Pons (tissue), 1 donor: Measurements from ENCODE around the gene SPOCK1.
A peak's percentile ranks its signal among the peaks of the same experiment; 100 is the strongest.

Experiments
- DNase-seq: peaks from one replicate; pipeline ENCODE4 v3.0.0-alpha.2; 2016; ENCODE audit warnings: low spot score

Gene SPOCK1

GRCh38 chr5:137361280-137361679 lies 137.8 kb downstream of the SPOCK1 start:
- no peak for DNase-seq

DNA sequence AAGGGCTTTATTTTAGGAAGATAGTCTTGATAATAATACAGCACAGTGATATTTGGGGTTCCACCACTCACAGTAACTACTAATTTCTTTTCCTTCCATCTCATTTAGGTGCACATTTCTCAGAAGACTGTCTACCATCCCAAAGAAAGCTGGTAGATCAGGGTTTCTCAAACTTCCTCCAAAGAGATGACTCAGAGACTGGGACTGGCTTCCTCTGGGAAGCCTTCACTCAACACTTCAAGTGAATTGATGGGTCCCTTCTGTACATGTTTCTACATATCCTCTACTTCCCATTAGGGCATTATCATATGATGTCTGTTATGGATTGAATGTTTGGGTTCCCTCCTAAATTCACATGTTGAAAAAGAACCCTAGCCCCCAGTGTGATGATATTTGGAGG lies 138.5 kb downstream of the SPOCK1 start:
- no peak for DNase-seq

- DNase-seq: no peak
These were observed 139.2 kb downstream of the SPOCK1 start for GRCh38 chr5:137359941-137360340.

GRCh38 chr5:137357436-137357835 lies 141.7 kb downstream of the SPOCK1 start:
- no peak for DNase-seq

DNA sequence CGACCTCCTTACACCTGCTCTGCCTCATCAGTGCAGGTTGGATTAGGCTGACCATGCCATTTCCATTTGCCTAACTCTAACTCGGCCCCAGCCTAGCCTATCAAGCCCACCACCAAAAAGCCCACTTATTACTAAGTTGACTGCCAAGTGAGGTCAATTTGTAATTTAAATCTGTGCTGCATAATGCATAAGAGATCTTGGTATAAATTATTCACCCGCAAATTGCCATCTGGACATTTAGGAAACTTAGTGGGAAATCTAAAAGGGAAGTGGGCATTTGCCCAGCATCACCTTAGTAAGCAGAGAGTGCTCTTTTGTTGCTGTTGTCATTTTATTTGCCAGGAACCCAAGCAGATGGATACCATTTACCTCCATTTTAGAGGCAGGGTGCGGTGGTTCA lies 143.0 kb downstream of the SPOCK1 start:
- no peak for DNase-seq

- DNase-seq: no peak
These were observed 143.4 kb downstream of the SPOCK1 start for GRCh38 chr5:137355708-137356107.

DNA sequence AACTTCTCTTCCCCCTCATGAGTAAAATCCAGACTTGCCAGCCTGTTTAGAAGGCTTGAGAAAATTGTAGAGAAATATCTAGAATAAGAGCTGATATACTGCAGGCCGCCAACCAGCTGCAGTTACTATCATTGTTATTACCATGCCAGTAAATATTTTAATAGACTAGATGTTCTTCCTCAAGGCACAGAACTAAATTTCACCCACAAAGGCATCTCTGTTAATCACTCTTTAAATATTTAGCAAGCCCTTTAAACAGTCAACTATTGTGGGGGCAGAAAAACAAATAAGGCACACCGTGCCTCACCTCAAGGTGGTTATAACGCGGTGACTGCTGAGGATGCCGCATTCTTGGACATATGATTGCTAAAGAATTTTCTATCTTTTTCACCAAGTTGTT lies 147.0 kb downstream of the SPOCK1 start:
- no peak for DNase-seq

GRCh38 chr5:137350791-137351190 lies 148.3 kb downstream of the SPOCK1 start:
- no peak for DNase-seq

DNA sequence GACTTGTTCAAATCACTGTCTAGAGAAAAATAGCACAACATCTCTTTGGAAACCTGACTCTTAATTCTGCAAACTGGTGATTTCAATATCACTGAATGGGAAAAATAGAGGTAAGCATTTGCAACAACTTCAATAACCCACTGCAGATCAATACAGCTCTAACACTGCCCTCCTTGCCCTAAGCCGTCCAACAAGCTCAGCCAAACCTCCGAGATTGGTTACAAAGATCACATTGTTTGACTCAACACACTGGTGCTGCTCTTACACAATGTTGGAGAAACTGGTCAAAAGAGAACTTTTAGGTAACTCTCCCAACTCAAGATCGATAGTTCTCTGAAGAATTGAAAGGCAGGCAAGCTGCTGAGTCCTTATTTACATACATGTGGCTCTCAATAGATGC lies 150.4 kb downstream of the SPOCK1 start:
- peak; percentile 86 for DNase-seq

GRCh38 chr5:137347865-137348264 lies 151.3 kb downstream of the SPOCK1 start:
- no peak for DNase-seq

DNA sequence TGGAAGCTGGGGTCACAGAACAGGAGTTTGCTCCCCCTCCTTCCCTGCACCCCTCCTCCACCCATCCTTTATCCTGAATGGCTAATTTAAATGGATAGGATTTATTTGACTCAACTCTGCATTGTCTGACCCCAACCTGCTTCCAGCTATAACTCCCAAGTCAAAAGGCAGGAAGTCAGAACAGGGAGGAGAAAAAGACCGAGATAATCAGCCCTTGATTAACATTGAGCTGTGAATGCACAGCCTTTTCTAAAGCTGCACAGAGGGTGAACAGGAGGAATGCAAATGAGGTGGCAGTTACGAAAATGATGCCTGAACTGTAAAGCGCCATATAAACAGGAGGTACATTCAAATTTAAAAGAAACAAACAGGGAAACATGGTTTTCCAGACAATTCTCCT lies 152.8 kb downstream of the SPOCK1 start:
- DNase-seq: no peak

DNA sequence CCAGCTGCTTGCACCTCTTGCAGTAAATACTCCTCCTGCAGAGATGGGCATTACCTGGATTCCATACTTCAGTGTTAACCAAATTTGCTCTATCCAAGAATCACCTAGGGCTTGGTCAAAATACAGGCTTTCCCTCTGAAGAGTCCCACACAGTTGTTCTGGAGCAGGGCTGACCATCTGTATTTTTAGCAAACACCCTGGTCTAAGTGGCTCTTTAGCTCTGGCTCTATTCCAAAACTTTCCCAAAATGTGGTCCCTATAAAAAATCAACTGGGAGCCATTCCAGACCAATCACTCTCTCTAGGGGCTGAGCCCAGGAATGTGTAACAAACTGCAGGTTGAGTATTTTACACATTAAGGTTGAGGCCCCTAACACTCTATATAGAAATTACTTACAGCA lies 153.7 kb downstream of the SPOCK1 start:
- DNase-seq: no peak

GRCh38 chr5:137344723-137345322 lies 154.3 kb downstream of the SPOCK1 start:
- DNase-seq: peak; percentile 72

DNA sequence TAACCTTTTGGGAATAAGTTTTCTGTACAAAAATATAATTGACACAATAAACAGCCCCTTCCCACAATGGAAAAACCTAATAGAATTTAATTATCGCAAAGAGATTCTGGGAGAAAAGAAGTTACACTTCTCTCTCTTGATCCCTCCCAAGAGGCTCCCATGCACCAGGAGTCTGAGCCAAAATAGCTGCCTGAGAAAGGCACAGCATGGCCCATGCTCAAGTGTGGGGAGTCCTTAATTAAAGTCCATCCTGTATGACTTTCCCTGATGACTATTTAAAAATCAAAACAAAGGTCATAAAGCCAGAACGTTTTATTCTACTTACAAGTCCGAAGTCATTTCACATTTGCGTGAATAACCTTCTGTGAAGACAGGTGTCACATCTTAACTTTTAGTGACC lies 155.1 kb downstream of the SPOCK1 start:
- DNase-seq: no peak

DNA sequence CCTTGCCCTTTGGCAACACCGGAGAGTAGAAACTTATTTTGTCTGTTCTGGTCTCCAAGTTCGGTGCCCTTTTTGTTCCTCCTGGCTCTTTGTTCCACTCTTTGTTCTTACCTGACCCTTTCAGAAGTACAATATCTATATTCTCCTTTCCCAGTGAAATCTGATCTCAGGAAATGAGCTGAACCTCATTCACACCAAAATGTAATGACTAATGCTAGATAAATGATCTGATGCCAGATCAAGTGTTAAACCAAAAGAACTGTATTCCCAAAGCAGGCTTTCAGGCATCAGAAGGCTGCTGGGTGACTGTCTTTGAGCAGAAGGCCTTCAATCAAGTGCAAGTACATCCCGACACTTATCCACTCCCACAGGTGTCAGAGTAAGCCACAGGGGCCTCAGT lies 156.4 kb downstream of the SPOCK1 start:
- DNase-seq: no peak

DNA sequence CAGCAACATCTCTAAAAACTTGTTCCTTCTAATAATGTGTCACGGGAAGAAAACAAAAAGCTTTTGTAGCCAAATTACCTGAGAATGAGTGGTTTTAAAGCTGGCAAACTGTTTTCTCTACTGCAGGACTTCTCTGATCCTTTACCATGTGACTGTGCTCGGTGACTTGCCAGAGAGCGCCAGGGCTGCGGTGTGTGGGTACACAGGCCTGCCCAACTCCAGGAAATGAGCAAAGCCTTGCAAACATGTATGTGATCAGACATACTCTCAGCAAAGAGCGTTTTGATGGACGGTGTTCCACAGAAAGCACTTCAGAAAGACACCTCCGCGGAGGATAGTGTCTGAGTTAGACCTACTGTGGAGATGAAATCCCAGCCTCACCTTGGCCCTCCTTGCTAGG lies 157.3 kb downstream of the SPOCK1 start:
- DNase-seq: no peak

DNA sequence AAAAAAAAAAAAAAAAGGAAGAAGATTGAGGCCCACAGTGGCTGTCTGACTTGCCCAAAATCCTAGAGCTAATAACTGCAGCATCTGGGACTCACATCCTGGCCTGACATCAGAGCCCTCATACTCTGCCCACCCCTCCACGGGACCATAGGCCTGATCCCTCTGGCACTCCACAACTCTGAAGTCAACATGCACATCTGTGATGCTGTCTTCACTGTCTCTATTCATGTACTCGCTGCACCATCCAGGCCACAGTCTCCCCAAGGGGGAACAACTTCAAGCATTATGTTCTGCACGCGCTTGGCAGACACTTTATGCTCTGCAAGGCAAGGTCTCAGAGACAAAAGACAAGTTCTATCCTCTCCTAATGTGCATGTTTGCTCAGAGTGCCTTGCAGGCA lies 158.2 kb downstream of the SPOCK1 start:
- peak; percentile 67 for DNase-seq

- DNase-seq: peak; percentile 53
These were observed 162.5 kb downstream of the SPOCK1 start for GRCh38 chr5:137336565-137337120.

GRCh38 chr5:137336161-137336560 lies 163.0 kb downstream of the SPOCK1 start:
- DNase-seq: no peak

DNA sequence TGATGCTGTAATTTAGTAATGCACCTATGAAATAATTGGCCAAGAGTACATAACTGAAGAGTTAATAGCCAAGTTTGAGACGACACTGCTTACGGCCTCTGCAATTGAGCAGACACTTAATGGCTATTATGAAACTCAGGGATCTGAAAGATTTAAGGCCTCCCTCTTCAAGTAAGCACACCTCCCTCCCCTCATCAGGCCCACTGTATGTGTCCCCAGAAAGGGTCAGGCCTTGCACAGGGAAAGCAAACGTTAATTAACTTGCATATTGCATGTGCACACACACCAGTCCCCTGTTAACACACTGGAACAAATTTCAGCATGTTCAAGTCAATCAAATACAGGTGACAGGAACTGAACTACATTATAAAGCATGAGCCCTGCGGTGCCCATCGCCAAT lies 163.6 kb downstream of the SPOCK1 start:
- no peak for DNase-seq

DNA sequence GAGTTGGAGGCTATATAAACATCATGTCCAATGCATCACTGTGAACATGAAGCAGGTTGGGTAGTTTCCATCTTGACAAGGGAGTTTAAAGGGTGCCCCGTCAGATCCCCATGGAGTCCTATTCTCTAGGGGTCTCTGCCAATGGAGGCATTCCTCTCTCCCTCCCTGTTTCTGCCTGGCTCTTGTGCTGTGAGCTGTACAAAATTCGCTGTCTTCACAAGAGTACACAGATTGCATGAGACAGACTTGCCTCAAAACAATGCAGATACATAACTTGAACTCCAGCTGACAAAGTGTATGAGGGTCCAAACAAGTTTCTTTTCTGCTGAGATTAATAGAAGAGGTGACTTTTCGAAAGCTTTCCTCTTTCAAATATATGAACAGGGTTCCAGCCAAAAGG lies 165.2 kb downstream of the SPOCK1 start:
- no peak for DNase-seq

GRCh38 chr5:137333475-137333874 lies 165.7 kb downstream of the SPOCK1 start:
- DNase-seq: no peak

GRCh38 chr5:137332296-137332695 lies 166.8 kb downstream of the SPOCK1 start:
- no peak for DNase-seq

GRCh38 chr5:137329586-137330296 lies 169.4 kb downstream of the SPOCK1 start:
- no peak for DNase-seq
